Lower leg skin (tissue), 4 donors: ENCODE results near the gene NEK2. TPM values are rescaled to one million over a fixed set of nuclear protein-coding genes. Genes with fewer than 3 reads are reported as not detected.

ENCODE experiments used
- DNase-seq, 2 donors: peaks; one replicate each; pipeline ENCODE4 v3.0.0-alpha.2; 2019; ENCODE audit warnings: low spot score in 2 of 2
- H3K4me3 ChIP-seq: fragments of 200-600 bp; sonication (generic); 2 replicates; pipeline ENCODE4 v1.5.1; 2017; ENCODE audit warnings: mild to moderate bottlenecking, low read depth; ENCODE audit not compliant: poor library complexity, severe bottlenecking
- POLR2A ChIP-seq, 2 donors: fragments of 450-650 bp; IDR thresholded peaks; one replicate each; pipeline ENCODE4 v1.6.1; 2016 to 2017; ENCODE audit warnings: antibody characterized with exemption in 2 of 2, mild to moderate bottlenecking in 1 of 2, moderate library complexity in 1 of 2
- WGBS, 2 donors: methylation state at CpG; one replicate each; pipeline ENCODE4 v1.1.5; 2018; 5-methylcytosine and 5-hydroxymethylcytosine counted together
- intact Hi-C: fragments of 100-400 bp; cut with DNase I; formaldehyde crosslinking; loops from one replicate; pipeline ENCODE4 v1.15.0; 2023; ENCODE audit warnings: low total_unique reads
- total RNA-seq, 4 donors: library from RNA; depleted of rRNA; stranded (reverse); fragments of >200 nt; gene quantifications; one replicate each; pipeline ENCODE4 v1.1.0, GENCODE V29; 2016
- TF ChIP-seq, protein P1 (sequence below), 3 donors: fragments of 450-650 bp; IDR thresholded peaks; one replicate each; pipeline ENCODE4 v1.5.1; 2016; ENCODE audit warnings: antibody characterized with exemption in 3 of 3, mild to moderate bottlenecking in 3 of 3, moderate library complexity in 2 of 3

NEK2 gene
- total RNA-seq, 4 donors from 2014 or later: 1.5 to 3.7 (median 2.7) TPM; not detected in 1

DNA sequence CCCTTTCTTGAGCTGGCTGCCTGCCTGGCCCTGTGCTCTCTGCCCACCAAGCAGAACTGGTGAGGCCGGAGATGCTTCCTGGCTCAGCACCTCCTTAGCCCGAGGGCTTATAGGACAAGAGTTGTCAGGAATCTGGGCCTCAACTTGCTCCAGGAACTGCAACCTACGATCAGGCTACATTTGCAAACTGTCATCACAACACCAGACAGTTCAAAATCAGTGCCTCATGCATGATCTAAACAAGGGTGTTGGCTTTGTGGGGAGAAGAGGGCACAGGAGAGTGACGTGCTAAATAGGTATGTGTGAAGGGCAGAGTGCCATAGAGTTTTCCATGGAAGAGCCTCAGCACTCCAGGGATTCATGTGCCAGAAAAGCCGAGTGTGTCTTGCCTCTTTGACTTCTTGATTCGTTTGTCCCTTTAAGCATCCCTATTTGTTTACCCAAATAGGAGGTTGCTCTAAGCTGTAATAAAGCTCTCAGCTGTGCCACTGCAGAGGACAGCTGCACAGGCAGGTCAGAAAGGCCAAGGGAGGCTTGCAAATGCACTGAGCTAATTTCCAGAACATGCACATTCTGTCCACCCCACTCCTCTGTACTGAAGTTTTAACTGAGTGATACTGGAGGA is 30.2 kb upstream of the NEK2 start:
- no peak for DNase-seq
- WGBS, 2 donors: 38 to 43% methylated on average over 6 of the region's 6 CpGs
- intact Hi-C loops: loop anchor here (10.0 kb wide), 1 partner anchor 1071 kb away; no protein-coding TSS in a partner anchor
- TF ChIP-seq, protein P1, sequence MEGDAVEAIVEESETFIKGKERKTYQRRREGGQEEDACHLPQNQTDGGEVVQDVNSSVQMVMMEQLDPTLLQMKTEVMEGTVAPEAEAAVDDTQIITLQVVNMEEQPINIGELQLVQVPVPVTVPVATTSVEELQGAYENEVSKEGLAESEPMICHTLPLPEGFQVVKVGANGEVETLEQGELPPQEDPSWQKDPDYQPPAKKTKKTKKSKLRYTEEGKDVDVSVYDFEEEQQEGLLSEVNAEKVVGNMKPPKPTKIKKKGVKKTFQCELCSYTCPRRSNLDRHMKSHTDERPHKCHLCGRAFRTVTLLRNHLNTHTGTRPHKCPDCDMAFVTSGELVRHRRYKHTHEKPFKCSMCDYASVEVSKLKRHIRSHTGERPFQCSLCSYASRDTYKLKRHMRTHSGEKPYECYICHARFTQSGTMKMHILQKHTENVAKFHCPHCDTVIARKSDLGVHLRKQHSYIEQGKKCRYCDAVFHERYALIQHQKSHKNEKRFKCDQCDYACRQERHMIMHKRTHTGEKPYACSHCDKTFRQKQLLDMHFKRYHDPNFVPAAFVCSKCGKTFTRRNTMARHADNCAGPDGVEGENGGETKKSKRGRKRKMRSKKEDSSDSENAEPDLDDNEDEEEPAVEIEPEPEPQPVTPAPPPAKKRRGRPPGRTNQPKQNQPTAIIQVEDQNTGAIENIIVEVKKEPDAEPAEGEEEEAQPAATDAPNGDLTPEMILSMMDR (IDR thresholded peaks at IDR 0.05): no peak
- no peak for TF ChIP-seq POLR2A (IDR thresholded peaks at IDR 0.05)
- no peak overlapping the region for H3K4me3 ChIP-seq

DNA sequence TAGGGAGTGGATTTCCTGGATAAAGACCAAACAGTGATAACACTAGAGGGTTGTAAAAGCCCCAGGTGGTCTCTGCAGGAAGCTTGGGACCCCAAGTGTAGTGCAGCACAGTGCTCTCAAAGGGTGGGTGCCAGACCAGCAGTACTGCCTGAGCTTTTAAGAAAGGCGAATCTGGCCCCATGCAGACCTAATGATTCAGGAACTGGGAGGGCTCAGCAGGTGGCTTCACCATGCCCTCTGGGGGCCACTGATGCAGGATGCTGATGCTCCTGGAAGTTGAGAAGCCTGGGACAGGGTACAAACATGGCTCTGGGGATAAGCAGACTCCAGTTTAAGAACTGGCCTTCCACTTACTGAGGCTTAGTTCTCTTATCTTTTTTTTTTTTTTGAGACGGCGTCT is 29.1 kb upstream of the NEK2 start:
- no peak overlapping the region for H3K4me3 ChIP-seq
- intact Hi-C loops: loop anchor here (5.0 to 10.0 kb wide), 2 partner anchors 243 to 1070 kb away; no protein-coding TSS in a partner anchor
- 88 to 90% methylated on average over 3 of the region's 3 CpGs for WGBS, 2 donors
- TF ChIP-seq, protein P1 (IDR thresholded peaks at IDR 0.05): no peak
- TF ChIP-seq POLR2A (IDR thresholded peaks at IDR 0.05): no peak
- DNase-seq: no peak

DNA sequence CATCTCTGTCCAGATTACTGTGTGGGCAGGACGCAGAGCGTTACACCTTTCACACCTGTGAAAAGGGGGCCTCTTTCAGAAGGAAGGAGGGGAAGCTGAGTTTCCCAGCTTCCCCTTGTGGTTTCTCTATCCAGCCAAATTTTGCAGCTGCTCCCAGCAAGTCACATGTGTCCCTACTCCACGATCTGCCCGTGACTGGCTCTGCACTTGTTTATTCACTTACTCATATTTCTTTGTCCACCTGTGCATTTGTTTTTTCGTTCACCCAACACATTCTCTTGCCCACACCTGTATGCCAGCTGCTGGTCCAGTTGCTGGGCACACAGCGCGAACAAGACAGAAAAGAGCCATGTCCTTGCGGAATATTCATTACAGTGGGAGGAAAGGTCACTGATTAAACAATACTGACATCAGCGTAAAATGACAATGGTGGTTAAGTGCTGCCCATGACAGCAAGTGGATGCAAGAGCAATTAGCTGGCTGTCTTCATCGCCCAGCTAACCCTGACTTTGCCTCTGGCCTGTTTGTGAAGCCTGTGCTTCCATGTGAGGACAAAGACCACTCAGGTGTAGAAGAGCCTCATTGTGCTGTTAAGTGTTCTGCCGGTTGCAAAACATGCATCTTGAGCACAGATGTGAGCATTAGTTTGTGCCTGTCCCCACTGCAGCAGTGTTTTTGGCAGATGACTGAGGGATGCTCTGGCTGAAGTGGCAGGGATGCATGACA is 28.6 kb upstream of the NEK2 start:
- H3K4me3 ChIP-seq: no peak overlapping the region
- TF ChIP-seq POLR2A (IDR thresholded peaks at IDR 0.05): no peak
- TF ChIP-seq, protein P1 (IDR thresholded peaks at IDR 0.05): no peak
- intact Hi-C loops: loop anchor here (5.0 to 10.0 kb wide), 2 partner anchors 243 to 1069 kb away; no protein-coding TSS in a partner anchor
- WGBS, 2 donors: 67 to 76% methylated on average over 11 of the region's 11 CpGs
- no peak for DNase-seq

DNA sequence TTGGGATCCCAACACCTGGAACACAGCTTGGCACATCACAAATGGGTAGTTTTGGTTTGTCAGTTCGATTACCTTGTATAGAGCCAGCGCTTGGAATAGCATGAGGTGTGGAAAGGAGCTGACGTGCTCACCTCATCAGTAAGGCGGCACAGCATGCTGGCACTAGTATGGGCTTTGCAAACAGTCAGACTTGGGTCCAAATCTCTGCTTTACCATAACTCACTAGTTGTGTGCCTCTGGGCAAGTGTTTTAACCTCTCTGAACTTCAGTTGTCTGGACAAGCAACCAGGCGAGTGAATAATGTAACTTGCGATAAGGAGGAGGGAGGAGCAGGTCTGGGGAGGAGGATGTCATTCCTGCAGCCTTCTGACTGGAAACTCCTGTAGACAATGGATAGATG is 26.3 kb upstream of the NEK2 start:
- H3K4me3 ChIP-seq: no peak overlapping the region
- WGBS, 2 donors: 60 to 68% methylated on average over 6 of the region's 6 CpGs
- TF ChIP-seq, protein P1 (IDR thresholded peaks at IDR 0.05): no peak
- TF ChIP-seq POLR2A (IDR thresholded peaks at IDR 0.05): no peak
- no peak for DNase-seq
- intact Hi-C loops: loop anchor here (5.0 to 10.0 kb wide), 2 partner anchors 246 to 1067 kb away; no protein-coding TSS in a partner anchor

DNA sequence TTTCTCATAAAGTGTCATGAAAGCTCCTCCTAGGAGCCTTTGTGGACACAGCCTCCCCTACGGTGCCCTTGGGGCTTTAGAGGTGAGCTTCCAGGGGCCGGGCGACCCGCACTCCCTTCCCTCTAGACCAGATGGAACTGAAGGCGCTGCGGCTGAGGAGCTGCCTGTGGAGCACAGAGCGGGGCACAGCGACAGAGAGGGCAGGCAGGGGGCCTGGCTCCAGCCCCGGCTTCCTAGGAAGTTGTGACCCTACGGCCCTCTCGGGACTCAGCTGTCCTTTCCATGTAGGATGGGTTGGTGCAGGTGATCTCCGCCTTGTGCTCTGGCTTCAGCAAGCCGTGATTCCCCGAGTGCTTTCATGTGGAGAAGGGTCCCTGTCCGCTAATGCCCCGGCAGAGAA is 23.6 kb upstream of the NEK2 start:
- 81 to 88% methylated on average over 16 of the region's 16 CpGs for WGBS, 2 donors
- intact Hi-C loops: no loop called here
- no peak overlapping the region for H3K4me3 ChIP-seq
- no peak for DNase-seq
- TF ChIP-seq, protein P1 (IDR thresholded peaks at IDR 0.05): no peak
- no peak for TF ChIP-seq POLR2A (IDR thresholded peaks at IDR 0.05)
